ENCODE measurements around the gene SECISBP2L. TPM values are rescaled to one million over a fixed set of nuclear protein-coding genes. Genes with fewer than 3 reads are reported as not detected.

SECISBP2L gene
- total and polyA plus RNA-seq, 9 of the 15 experiments (the other 6 are each of a cell fraction or from before 2014, with no cell fraction given), result 0.55 to 14.1 (median 10.4) TPM

DNA sequence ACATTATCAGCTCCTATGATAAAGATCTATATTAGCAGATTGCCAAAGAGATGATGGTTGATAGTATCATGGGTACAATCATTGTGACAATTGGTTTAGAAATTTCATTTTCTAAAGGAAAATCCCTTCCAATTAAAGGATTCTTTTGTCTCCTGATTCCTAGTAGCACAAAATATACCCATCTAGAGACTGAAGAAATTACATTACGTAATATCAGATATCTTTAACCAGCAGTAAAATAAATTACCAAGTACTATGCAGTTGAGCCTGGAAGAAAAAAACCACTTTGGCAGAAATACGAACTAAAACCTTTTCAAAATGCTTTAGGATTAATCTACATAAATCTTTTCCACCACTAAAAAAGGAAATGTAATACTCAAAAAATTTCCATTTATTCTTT lies 46.9 kb downstream of the SECISBP2L start:
- Histone ChIP-seq H3K27ac (ENCODE audit: extremely low read depth, low read depth, low read length) (no peak overlapping the region), H3K9ac (ENCODE audit: insufficient read depth in 1 of 2, low read depth in 2 of 2, low read length in 2 of 2) (no peak overlapping the region), H3K4me3 (no peak overlapping the region), H3K79me2 (ENCODE audit: control insufficient read depth, insufficient read depth, low read length) (no peaks in the 10 kb centered on the region), H3K9me1 (ENCODE audit: control insufficient read depth, insufficient read depth, low read length) (no peaks in the 10 kb centered on the region), H3K9me3 (replicated peaks; ENCODE audit: control insufficient read depth, insufficient read depth, low read depth, low read length) (no peaks in the 10 kb centered on the region), H3K4me1 (replicated peaks in 1 of 2; ENCODE audit: control insufficient read depth in 2 of 2, insufficient read depth in 2 of 2, low read length in 2 of 2) (no peaks in the 10 kb centered on the region), H3K36me3 (ENCODE audit: control insufficient read depth, insufficient read depth, low read length) (peaks cover 40% of the 10 kb centered on the region), H3K27me3 (ENCODE audit: control insufficient read depth in 2 of 2, insufficient read depth in 2 of 2, low read length in 2 of 2) (no peaks in the 10 kb centered on the region), H3K4me2 (ENCODE audit: insufficient read depth, low read length) (no peak overlapping the region), H4K20me1 (replicated peaks; ENCODE audit: control insufficient read depth, insufficient read depth, low read length) (no peaks in the 10 kb centered on the region; the same call in 1 of the 2 replicates), H2AFZ (ENCODE audit: low read depth, low read length) (no peak overlapping the region)
- intact Hi-C loops (cut with micrococcal nuclease) (no loop called here), in situ Hi-C loops (cut with MboI) (no loop called here)
- DNase-seq (ENCODE audit: extremely low read depth in 1 of 4, low spot score in 3 of 4) (no peak), ATAC-seq (no peak), FAIRE-seq (no peak)
- ChIA-PET POLR2A (no interaction called here), CTCF (ENCODE audit: low intra/inter-chr PET ratio) (no interaction called here)
- 76% methylated on average over 2 of the region's 2 CpGs for WGBS (ENCODE audit: insufficient coverage, low coverage, missing lambda C conversion rate)
- TF ChIP-seq BRD4 (IDR thresholded peaks at IDR 0.05) (no peak), CEBPB (tag; IDR thresholded peaks at IDR 0.05) (peak; percentile 75), RNF219 (CRISPR knock-in tag; IDR thresholded peaks at IDR 0.05) (no peak), CEBPG (CRISPR knock-in tag; IDR thresholded peaks at IDR 0.05) (no peak), CEBPG (tag; conservative IDR thresholded peaks at IDR 0.05 in 1 of 2, IDR thresholded peaks at IDR 0.05 in 1 of 2) (peak; percentile 19 to 63; a peak in 2 of 4 replicates)
- BruUV-seq (replicated peaks), result no TSS peak
